ENCODE measurements around the gene PDE6D.

The PDE6D gene

GRCh38 chr2:231707625-231707926 lies 73.5 kb downstream of the PDE6D start:
- DNase-seq (ENCODE audit: low read depth in 2 of 2), result peak in 1 of 2 donors; percentile 49

GRCh38 chr2:231706731-231707624 lies 74.1 kb downstream of the PDE6D start:
- peak; percentile 91 to 93 for DNase-seq (ENCODE audit: low read depth in 2 of 2)

GRCh38 chr2:231704017-231704416 lies 77.1 kb downstream of the PDE6D start:
- DNase-seq (ENCODE audit: low read depth in 2 of 2), result no peak

- no peak for DNase-seq (ENCODE audit: low read depth in 2 of 2)
Observed at GRCh38 chr2:231701456-231702373, 79.4 kb downstream of the PDE6D start.

GRCh38 chr2:231699006-231699405 lies 82.1 kb downstream of the PDE6D start:
- no peak for DNase-seq (ENCODE audit: low read depth in 2 of 2)

GRCh38 chr2:231696004-231696367 lies 85.1 kb downstream of the PDE6D start:
- DNase-seq (ENCODE audit: low read depth in 2 of 2), result no peak

GRCh38 chr2:231693956-231694355 lies 87.1 kb downstream of the PDE6D start:
- no peak for DNase-seq (ENCODE audit: low read depth in 2 of 2)

- DNase-seq (ENCODE audit: low read depth in 2 of 2), result no peak
Observed at GRCh38 chr2:231692847-231693246, 88.2 kb downstream of the PDE6D start.

GRCh38 chr2:231691251-231691772 lies 89.8 kb downstream of the PDE6D start:
- DNase-seq (ENCODE audit: low read depth in 2 of 2), result no peak

- no peak for DNase-seq (ENCODE audit: low read depth in 2 of 2)
Observed at GRCh38 chr2:231689124-231689893, 91.8 kb downstream of the PDE6D start.

- no peak for DNase-seq (ENCODE audit: low read depth in 2 of 2)
Observed at GRCh38 chr2:231688719-231689118, 92.4 kb downstream of the PDE6D start.

- no peak for DNase-seq (ENCODE audit: low read depth in 2 of 2)
Observed at GRCh38 chr2:231687961-231688360, 93.1 kb downstream of the PDE6D start.

- DNase-seq (ENCODE audit: low read depth in 2 of 2), result peak; percentile 38 to 45
Observed at GRCh38 chr2:231687133-231687852, 93.8 kb downstream of the PDE6D start.

- no peak for DNase-seq (ENCODE audit: low read depth in 2 of 2)
Observed at GRCh38 chr2:231686192-231687100, 94.6 kb downstream of the PDE6D start.

- no peak for DNase-seq (ENCODE audit: low read depth in 2 of 2)
Observed at GRCh38 chr2:231685349-231686191, 95.5 kb downstream of the PDE6D start.

GRCh38 chr2:231684314-231685223 lies 96.5 kb downstream of the PDE6D start:
- DNase-seq (ENCODE audit: low read depth in 2 of 2), result no peak

GRCh38 chr2:231683292-231684235 lies 97.5 kb downstream of the PDE6D start:
- no peak for DNase-seq (ENCODE audit: low read depth in 2 of 2)

Measured in stimulated activated CD8-positive, alpha-beta memory T cell treated with anti-CD3 and anti-CD28 coated beads, Interleukin-15, amount 100 ng/mL, for 4 hours (primary cell).